ENCODE data around the gene COL23A1.

The COL23A1 gene

DNA sequence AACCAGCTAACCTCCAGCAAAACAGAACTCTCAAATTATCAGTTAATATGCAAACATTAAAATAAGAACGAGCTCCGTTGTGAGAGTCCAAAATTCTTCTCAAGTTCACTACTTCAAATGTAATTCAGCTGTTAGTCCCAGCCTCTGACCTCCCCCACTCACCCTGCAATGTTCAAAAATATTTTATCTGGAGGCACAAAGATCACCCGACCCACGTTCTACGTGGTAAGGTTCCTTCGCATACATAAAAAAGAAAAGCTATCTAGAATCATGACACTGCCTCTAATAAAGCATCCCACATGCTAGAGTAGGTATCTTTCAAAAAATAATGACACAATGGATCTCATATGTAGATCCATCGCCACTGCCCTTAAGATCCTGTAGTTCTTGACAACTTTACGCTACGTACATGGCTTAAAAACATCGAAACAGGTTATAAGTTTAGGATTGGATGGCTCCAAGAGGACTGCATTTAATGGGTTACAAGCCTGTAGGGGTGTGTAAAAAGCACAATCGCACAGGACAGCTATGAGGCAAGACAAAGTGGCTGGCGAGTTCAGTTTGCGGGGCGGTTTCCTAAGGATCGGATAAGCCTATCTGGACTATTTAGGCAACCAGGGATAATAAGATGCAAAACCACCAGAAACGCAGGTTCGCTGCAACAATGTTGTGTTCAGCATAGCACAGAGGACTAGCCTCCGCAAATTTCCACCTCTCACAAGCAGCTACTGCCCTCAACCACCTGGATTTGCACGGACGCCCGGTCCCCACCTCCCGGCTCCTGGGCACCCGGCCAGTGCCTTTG, 35.7 kb upstream of the COL23A1 start:
- no peaks in the 10 kb centered on the region; the same call in 1 of the 2 replicates for H3K9me3 ChIP-seq (ENCODE audit: low read depth, low read length)
- peak overlapping the region; percentile 100 for H3K4me3 ChIP-seq
- TF ChIP-seq EZH2 (IDR thresholded peaks at IDR 0.05) (no peak), FOXP2 (optimal IDR thresholded peaks at IDR 0.05; ENCODE audit: control extremely low read depth, extremely low read length, insufficient read depth) (no peak), POLR2AphosphoS5 (IDR thresholded peaks at IDR 0.05; ENCODE audit: borderline replicate concordance, low read depth, low read length) (no peak)
- no peak for DNase-seq (ENCODE audit: low read depth, low spot score)
- H3K27ac ChIP-seq = peak overlapping the region; percentile 87
- H3K36me3 ChIP-seq (ENCODE audit: insufficient read depth, low read length) = peaks cover 24% of the 10 kb centered on the region
- peak overlapping the region; percentile 96 for H3K9ac ChIP-seq (ENCODE audit: insufficient read length)

DNA sequence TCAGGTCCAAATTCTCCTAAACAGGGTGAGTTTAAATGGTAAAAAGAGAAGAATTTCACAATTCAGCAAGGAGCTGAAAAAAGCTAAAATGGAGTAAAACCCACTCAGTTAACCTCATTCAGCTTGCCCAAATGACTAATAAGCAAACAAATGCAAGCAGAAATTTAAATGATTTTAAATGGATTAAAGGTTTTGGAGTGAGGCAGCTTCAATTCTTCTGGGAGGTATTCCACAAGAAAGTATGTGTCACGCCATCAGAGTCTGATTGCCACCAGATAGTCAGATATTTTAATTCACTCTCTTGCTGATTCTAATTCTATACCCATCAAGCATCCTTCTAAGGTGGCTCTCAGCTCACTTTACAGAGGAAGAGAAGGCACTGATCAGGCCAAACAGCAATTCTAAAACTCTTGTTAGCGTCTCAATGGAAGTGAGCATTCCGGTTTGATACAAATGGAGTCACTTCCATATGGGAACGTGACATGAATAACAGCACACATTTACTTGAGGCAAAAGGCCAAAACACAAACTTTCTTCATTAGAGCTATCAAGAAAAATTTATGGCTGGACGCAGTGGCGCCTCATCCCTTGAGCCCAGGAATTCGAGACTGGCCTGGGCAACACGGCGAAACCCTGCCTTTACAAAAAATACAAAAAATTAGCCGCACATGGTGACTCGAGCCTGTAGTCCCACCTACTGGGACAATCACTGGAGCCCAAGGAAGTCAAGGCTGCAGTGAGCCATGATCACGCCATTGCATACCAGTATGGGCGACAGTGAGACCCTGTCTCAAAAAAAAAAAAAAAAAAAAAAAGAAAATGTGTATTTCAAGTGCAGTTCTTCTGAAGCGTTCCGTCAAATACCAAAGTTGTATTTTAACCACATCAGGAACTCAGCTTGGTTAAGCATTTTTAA, 34.7 kb upstream of the COL23A1 start:
- no peak for DNase-seq (ENCODE audit: low read depth, low spot score)
- no peak overlapping the region for H3K27ac ChIP-seq
- peaks cover 34% of the 10 kb centered on the region for H3K36me3 ChIP-seq (ENCODE audit: insufficient read depth, low read length)
- peak overlapping the region; percentile 100 for H3K4me3 ChIP-seq
- no peak for TF ChIP-seq EZH2 (IDR thresholded peaks at IDR 0.05)
- TF ChIP-seq POLR2AphosphoS5 (IDR thresholded peaks at IDR 0.05; ENCODE audit: borderline replicate concordance, low read depth, low read length) = no peak
- TF ChIP-seq FOXP2 (optimal IDR thresholded peaks at IDR 0.05; ENCODE audit: control extremely low read depth, extremely low read length, insufficient read depth) = no peak
- peak overlapping the region; percentile 96 for H3K9ac ChIP-seq (ENCODE audit: insufficient read length)
- H3K9me3 ChIP-seq (ENCODE audit: low read depth, low read length) = no peaks in the 10 kb centered on the region; the same call in 1 of the 2 replicates

DNA sequence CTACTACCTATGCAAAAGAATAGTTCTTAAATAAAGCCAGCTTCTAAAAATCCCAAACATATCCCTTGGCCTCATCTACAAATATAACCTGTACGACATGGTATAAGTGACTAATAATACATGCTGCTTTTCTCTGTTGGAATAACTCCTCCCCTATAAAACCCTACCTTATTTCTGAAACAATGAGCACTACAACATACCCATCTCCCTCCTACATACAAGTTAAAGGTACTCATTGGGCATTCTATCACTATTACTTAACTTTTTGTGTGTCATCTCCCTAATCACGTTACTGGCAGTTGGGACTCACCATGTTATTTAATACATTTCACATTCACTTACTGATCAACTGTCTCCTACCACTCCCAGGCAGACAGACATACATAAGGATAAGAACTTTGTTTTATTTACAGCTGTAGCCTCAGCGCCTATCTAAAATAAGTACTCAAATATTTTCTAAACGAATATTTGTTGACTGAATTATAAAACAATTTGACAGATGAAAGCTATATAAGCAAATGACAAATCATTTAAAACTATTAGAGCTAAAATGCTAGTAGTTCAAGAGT, 32.6 kb upstream of the COL23A1 start:
- Histone ChIP-seq H3K9me3 (ENCODE audit: low read depth, low read length) (no peaks in the 10 kb centered on the region; the same call in 1 of the 2 replicates), H3K36me3 (ENCODE audit: insufficient read depth, low read length) (peaks cover 53% of the 10 kb centered on the region), H3K9ac (ENCODE audit: insufficient read length) (no peak overlapping the region), H3K4me3 (no peak overlapping the region), H3K27ac (no peak overlapping the region)
- no peak for DNase-seq (ENCODE audit: low read depth, low spot score)
- no peak for TF ChIP-seq EZH2 (IDR thresholded peaks at IDR 0.05)
- no peak for TF ChIP-seq POLR2AphosphoS5 (IDR thresholded peaks at IDR 0.05; ENCODE audit: borderline replicate concordance, low read depth, low read length)
- no peak for TF ChIP-seq FOXP2 (optimal IDR thresholded peaks at IDR 0.05; ENCODE audit: control extremely low read depth, extremely low read length, insufficient read depth)

DNA sequence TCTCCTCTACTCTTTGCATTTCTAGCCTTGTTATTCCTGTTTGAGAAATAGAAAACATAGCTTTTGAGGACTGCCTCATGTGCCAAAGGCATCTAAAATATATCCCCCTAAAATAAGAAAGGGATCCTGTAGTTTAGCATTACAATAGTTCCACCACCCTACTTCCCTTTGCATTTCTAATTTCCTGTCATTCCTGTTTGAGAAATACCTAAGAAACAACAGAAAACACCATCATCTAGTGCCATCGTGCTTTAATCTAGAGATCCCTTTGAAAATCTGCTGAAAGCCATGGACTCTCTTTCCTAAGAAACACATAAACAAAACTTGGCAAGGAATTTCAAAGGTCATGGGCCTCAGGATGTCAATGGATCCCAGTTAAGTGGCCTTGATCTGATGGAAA, 29.2 kb upstream of the COL23A1 start:
- Histone ChIP-seq H3K9me3 (ENCODE audit: low read depth, low read length) (no peaks in the 10 kb centered on the region), H3K27ac (no peak overlapping the region), H3K36me3 (ENCODE audit: insufficient read depth, low read length) (peaks cover 85% of the 10 kb centered on the region), H3K9ac (ENCODE audit: insufficient read length) (no peak overlapping the region), H3K4me3 (no peak overlapping the region)
- TF ChIP-seq EZH2 (IDR thresholded peaks at IDR 0.05) (no peak), FOXP2 (optimal IDR thresholded peaks at IDR 0.05; ENCODE audit: control extremely low read depth, extremely low read length, insufficient read depth) (no peak), POLR2AphosphoS5 (IDR thresholded peaks at IDR 0.05; ENCODE audit: borderline replicate concordance, low read depth, low read length) (no peak)
- DNase-seq (ENCODE audit: low read depth, low spot score) = no peak

DNA sequence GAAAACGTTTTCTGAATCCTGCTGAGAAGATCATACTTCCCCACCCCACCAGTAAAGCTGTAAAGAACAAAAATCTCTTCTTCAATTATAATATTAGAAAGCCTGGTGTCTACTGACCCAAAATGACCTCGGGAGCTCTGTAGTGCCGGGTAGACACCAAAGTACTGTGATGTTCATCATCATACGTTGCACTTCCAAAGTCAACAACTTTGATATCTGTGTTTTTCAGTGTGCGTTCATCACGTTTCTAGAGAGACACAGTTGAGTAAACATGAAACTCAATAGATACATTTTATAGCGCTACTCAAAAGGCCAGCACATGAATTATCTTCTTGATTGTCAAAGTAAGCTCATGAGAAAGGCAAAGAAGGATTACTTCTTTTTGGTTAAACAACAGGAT, 22.1 kb upstream of the COL23A1 start:
- H3K36me3 ChIP-seq (ENCODE audit: insufficient read depth, low read length) = peaks cover 94% of the 10 kb centered on the region
- no peaks in the 10 kb centered on the region for H3K9me3 ChIP-seq (ENCODE audit: low read depth, low read length)
- no peak for DNase-seq (ENCODE audit: low read depth, low spot score)
- H3K27ac ChIP-seq = no peak overlapping the region
- no peak overlapping the region for H3K9ac ChIP-seq (ENCODE audit: insufficient read length)
- H3K4me3 ChIP-seq = no peak overlapping the region
- no peak for TF ChIP-seq EZH2 (IDR thresholded peaks at IDR 0.05)
- no peak for TF ChIP-seq POLR2AphosphoS5 (IDR thresholded peaks at IDR 0.05; ENCODE audit: borderline replicate concordance, low read depth, low read length)
- no peak for TF ChIP-seq FOXP2 (optimal IDR thresholded peaks at IDR 0.05; ENCODE audit: control extremely low read depth, extremely low read length, insufficient read depth)

DNA sequence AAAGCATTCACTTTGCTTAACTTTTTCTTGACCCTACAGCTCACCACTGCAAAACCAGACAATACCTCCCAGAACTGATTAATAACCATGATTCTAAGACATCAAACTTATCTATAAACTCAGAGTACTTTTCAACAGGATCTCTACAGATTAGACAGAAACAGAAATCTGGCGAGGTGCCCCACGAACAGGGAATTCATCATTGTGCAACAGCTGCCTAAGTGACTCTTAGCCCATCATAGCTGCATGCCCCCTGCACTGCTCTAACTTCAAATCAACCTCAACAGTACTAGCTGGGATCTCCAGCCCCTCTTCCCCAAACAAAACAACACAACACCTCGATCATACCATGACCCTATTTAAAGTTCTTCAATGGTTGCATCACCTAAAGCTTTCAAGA, 16.1 kb upstream of the COL23A1 start:
- TF ChIP-seq FOXP2 (optimal IDR thresholded peaks at IDR 0.05; ENCODE audit: control extremely low read depth, extremely low read length, insufficient read depth) (no peak), EZH2 (IDR thresholded peaks at IDR 0.05) (no peak), POLR2AphosphoS5 (IDR thresholded peaks at IDR 0.05; ENCODE audit: borderline replicate concordance, low read depth, low read length) (no peak)
- Histone ChIP-seq H3K9ac (ENCODE audit: insufficient read length) (no peak overlapping the region), H3K36me3 (ENCODE audit: insufficient read depth, low read length) (peaks cover 96% of the 10 kb centered on the region), H3K9me3 (ENCODE audit: low read depth, low read length) (no peaks in the 10 kb centered on the region), H3K27ac (no peak overlapping the region), H3K4me3 (no peak overlapping the region)
- DNase-seq (ENCODE audit: low read depth, low spot score) = no peak

DNA sequence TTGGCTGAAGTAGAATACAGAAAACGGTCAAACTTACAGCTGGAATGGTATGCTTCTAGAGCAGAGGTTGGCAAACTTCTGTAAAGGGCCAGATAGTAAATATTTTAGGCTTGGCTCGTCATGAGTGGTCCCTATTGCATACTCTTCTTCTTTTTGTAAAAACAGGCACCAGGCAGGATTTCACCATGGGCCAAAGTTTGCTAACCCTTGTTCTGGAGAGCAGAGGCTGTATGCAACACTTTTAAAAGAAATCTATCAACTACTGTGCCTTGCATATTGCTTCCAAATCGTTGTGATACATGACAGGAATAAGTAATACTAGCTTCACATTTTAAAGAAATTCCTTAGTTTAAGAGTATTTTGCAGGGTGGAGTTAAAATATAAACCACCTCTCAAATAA, 15.6 kb upstream of the COL23A1 start:
- no peak overlapping the region for H3K4me3 ChIP-seq
- H3K9ac ChIP-seq (ENCODE audit: insufficient read length) = no peak overlapping the region
- H3K9me3 ChIP-seq (ENCODE audit: low read depth, low read length) = no peaks in the 10 kb centered on the region
- peaks cover 96% of the 10 kb centered on the region for H3K36me3 ChIP-seq (ENCODE audit: insufficient read depth, low read length)
- TF ChIP-seq EZH2 (IDR thresholded peaks at IDR 0.05) (no peak), FOXP2 (optimal IDR thresholded peaks at IDR 0.05; ENCODE audit: control extremely low read depth, extremely low read length, insufficient read depth) (no peak), POLR2AphosphoS5 (IDR thresholded peaks at IDR 0.05; ENCODE audit: borderline replicate concordance, low read depth, low read length) (no peak)
- H3K27ac ChIP-seq = no peak overlapping the region
- DNase-seq (ENCODE audit: low read depth, low spot score) = no peak

DNA sequence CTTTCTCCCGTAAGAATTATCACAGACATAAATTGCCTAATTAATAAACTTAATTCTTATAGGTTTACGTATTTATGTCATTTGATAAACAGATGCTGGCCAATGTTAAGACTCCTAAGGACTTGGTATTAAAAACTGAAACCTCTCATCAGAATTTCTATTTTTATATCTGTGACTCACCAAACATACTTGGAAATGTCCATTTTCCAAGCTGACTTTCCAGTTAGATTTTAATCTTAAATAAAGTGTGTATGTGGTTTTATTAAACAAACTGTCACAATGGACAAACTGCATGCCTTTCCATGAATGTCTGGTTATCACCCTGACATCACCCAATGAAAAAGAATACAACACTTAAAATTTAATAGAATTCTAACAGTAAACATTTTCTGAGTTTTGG, 12.6 kb upstream of the COL23A1 start:
- no peak for DNase-seq (ENCODE audit: low read depth, low spot score)
- Histone ChIP-seq H3K36me3 (ENCODE audit: insufficient read depth, low read length) (peaks cover 88% of the 10 kb centered on the region), H3K9me3 (ENCODE audit: low read depth, low read length) (no peaks in the 10 kb centered on the region), H3K27ac (no peak overlapping the region), H3K9ac (ENCODE audit: insufficient read length) (no peak overlapping the region), H3K4me3 (no peak overlapping the region)
- no peak for TF ChIP-seq EZH2 (IDR thresholded peaks at IDR 0.05)
- TF ChIP-seq FOXP2 (optimal IDR thresholded peaks at IDR 0.05; ENCODE audit: control extremely low read depth, extremely low read length, insufficient read depth) = no peak
- TF ChIP-seq POLR2AphosphoS5 (IDR thresholded peaks at IDR 0.05; ENCODE audit: borderline replicate concordance, low read depth, low read length) = no peak

All from SK-N-MC (cell line).